ENCODE results near the gene KIF23. TPM values are rescaled to one million over a fixed set of nuclear protein-coding genes. Genes with fewer than 3 reads are reported as not detected.

KIF23 gene
- total RNA-seq, 2 experiments from 2014 or later = 45.4 to 47.0 TPM

DNA sequence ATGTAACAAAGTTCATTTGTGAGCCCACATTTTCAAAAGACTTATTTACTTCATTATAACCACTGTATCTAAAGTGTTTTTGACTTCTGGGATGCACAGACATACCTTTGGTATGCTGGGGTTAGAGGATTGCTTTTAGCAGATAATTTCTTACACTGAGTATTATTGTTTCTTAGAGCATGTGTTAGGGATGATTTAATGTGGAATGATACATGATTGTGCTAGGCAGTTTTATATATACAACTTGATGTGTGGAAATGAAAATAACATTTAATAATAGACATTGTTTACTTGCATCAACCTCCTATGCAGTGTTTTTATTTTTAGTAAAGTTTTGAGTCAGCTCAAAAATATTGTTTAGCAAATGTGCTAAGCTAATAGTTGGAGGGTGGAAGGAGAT, 3.4 kb downstream of the KIF23 start:
- no peak overlapping the region for H3K27ac Mint-ChIP-seq
- H3K4me1 Mint-ChIP-seq (ENCODE audit: low read depth) = peaks cover 12% of the 10 kb centered on the region
- ChIA-PET POLR2A (interaction anchor here (1.0 to 1.2 kb wide), 4 partner anchors 13 to 40 kb away, joined by 3 to 6 read pairs (median 4); partner anchors contain the start of gene RPLP1), CTCF (interaction anchor here (1.3 to 1.9 kb wide), 3 partner anchors 14 to 35 kb away, joined by 4 to 5 read pairs (median 4); partner anchors contain the start of gene RPLP1)
- DNase-seq (no peak), ATAC-seq (no peak)
- TF ChIP-seq, protein P1, sequence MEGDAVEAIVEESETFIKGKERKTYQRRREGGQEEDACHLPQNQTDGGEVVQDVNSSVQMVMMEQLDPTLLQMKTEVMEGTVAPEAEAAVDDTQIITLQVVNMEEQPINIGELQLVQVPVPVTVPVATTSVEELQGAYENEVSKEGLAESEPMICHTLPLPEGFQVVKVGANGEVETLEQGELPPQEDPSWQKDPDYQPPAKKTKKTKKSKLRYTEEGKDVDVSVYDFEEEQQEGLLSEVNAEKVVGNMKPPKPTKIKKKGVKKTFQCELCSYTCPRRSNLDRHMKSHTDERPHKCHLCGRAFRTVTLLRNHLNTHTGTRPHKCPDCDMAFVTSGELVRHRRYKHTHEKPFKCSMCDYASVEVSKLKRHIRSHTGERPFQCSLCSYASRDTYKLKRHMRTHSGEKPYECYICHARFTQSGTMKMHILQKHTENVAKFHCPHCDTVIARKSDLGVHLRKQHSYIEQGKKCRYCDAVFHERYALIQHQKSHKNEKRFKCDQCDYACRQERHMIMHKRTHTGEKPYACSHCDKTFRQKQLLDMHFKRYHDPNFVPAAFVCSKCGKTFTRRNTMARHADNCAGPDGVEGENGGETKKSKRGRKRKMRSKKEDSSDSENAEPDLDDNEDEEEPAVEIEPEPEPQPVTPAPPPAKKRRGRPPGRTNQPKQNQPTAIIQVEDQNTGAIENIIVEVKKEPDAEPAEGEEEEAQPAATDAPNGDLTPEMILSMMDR (IDR thresholded peaks at IDR 0.05) = no peak
- H3K9me3 Mint-ChIP-seq = no peaks in the 10 kb centered on the region
- no peak overlapping the region for H3K4me3 Mint-ChIP-seq
- peaks cover 41% of the 10 kb centered on the region for H3K36me3 Mint-ChIP-seq (ENCODE audit: low read depth)
- peaks cover 6% of the 10 kb centered on the region for H3K27me3 Mint-ChIP-seq
- intact Hi-C loops (cut with micrococcal nuclease) = no loop called here

DNA sequence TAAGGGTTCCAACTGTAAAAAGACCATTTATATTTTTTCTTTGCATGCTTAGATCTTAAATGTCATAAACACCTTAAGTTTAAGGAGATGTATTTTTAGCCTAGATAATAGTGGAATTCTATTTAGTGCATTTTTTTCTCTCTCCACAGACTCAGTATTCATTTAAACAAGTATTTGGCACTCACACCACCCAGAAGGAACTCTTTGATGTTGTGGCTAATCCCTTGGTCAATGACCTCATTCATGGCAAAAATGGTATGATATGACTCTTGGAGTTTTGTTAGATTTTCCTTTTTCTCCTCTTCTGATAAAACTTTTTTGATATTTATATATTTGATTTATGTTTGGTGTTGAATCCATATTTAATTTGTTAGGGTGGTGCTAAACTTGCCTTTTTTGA, 7.3 kb downstream of the KIF23 start:
- H3K4me3 Mint-ChIP-seq = no peak overlapping the region
- no peak for ATAC-seq
- H3K27me3 Mint-ChIP-seq = no peaks in the 10 kb centered on the region
- ChIA-PET CTCF (no interaction called here), POLR2A (interaction anchor here (2.4 kb wide), 1 partner anchor 31 kb away, joined by 8 read pairs; the partner anchor contains the start of gene RPLP1)
- DNase-seq = no peak
- H3K9me3 Mint-ChIP-seq = no peaks in the 10 kb centered on the region
- TF ChIP-seq, protein P1 (IDR thresholded peaks at IDR 0.05) = no peak
- H3K27ac Mint-ChIP-seq = no peak overlapping the region
- H3K36me3 Mint-ChIP-seq (ENCODE audit: low read depth) = peaks cover 56% of the 10 kb centered on the region
- no peaks in the 10 kb centered on the region for H3K4me1 Mint-ChIP-seq (ENCODE audit: low read depth)
- intact Hi-C loops (cut with micrococcal nuclease) = no loop called here

DNA sequence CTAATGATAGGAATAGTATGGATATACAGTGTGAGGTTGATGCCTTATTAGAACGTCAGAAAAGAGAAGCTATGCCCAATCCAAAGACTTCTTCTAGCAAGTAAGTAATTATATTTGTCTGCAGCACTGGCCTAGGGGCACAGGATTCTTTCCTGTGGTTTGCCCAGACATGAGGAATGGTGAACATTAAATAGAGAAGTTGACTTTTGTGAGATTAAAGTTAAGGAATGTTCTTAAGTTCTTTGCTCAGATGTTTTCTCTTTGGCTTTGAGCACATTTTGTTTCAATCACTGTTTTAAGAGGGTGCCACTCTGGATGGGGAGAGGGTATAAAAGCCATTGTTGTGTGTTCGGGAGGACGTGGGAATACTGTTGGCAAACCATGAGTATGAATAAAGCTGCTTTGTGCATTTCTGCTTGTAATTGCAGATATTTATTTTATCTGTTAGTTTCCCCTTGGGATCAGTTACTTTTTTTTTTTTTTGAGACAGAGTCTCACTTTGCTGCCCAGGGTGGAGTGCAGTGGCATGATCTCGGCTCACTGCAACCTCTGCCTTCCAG, 8.3 kb downstream of the KIF23 start:
- Mint-ChIP-seq H3K27me3 (no peaks in the 10 kb centered on the region), H3K9me3 (no peaks in the 10 kb centered on the region), H3K27ac (no peak overlapping the region), H3K4me1 (ENCODE audit: low read depth) (no peaks in the 10 kb centered on the region), H3K36me3 (ENCODE audit: low read depth) (peaks cover 55% of the 10 kb centered on the region), H3K4me3 (no peak overlapping the region)
- DNase-seq (no peak), ATAC-seq (no peak)
- TF ChIP-seq, protein P1 (IDR thresholded peaks at IDR 0.05) = no peak
- ChIA-PET CTCF (no interaction called here), POLR2A (interaction anchor here (2.4 kb wide), 1 partner anchor 30 kb away, joined by 8 read pairs; the partner anchor contains the start of gene RPLP1)
- intact Hi-C loops (cut with micrococcal nuclease) = no loop called here

DNA sequence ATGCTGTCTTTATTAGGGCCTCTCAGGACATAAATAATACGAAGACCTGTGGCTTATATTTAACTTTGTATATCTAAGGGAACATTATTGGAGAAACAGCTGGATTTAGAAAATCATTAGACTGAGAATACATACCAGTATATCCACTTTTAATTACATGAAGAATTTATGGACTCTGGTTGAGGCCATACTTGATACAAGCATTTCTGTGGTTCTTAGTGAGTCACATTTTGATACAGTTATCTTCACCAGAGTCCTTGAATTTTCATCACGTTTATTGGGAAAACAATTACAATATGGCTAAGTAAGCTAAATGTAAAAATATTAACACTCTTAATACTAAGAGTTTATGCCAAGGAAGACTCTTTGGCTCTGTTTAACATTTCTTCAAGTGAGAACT, 9.9 kb downstream of the KIF23 start:
- no peak for DNase-seq
- ATAC-seq = no peak
- ChIA-PET CTCF (interaction anchor here (1.2 kb wide), 1 partner anchor 28 kb away, joined by 3 read pairs; no protein-coding TSS in a partner anchor), POLR2A (interaction anchor here (1.0 kb wide), 1 partner anchor 120 kb away, joined by 3 read pairs; no protein-coding TSS in a partner anchor)
- H3K9me3 Mint-ChIP-seq = no peaks in the 10 kb centered on the region
- no peak overlapping the region for H3K4me3 Mint-ChIP-seq
- H3K4me1 Mint-ChIP-seq (ENCODE audit: low read depth) = no peaks in the 10 kb centered on the region
- no peaks in the 10 kb centered on the region for H3K27me3 Mint-ChIP-seq
- intact Hi-C loops (cut with micrococcal nuclease) = no loop called here
- TF ChIP-seq, protein P1 (IDR thresholded peaks at IDR 0.05) = no peak
- peaks cover 54% of the 10 kb centered on the region for H3K36me3 Mint-ChIP-seq (ENCODE audit: low read depth)
- no peak overlapping the region for H3K27ac Mint-ChIP-seq

DNA sequence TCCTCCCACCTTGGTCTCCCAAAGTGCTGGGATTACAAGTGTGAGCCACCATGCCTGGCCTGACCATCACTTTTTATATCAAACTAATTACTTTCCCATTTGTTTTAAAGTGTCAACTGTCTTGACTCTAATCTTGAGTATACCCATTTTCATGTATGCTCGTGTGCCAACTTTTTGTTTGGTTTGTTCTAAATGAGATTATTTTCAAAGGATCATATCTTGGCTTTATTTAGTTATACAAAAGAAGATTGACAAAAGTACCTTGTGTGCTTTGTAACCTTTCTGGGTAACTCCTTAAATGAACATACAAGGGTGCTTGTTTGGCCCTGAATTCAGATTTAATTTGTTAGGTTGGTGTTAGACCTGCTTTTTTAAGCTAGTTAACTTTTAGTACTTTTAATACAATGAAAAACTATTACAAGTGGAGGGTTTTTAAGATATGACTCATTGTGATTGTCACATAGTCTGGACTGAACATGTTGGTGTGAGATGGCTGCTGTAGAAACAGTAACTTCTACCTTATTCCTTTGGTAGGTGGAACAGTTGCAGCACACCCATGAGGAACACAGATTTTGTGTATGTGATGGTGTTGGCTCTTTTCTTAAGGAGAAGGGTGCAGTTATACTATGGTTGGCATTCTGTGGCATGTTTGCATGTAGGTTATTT, 10.7 kb downstream of the KIF23 start:
- Mint-ChIP-seq H3K4me1 (ENCODE audit: low read depth) (no peaks in the 10 kb centered on the region), H3K36me3 (ENCODE audit: low read depth) (peaks cover 54% of the 10 kb centered on the region), H3K4me3 (no peak overlapping the region), H3K27me3 (no peaks in the 10 kb centered on the region), H3K27ac (no peak overlapping the region), H3K9me3 (no peaks in the 10 kb centered on the region)
- ChIA-PET POLR2A (interaction anchor here (0.9 kb wide), 1 partner anchor 9 kb away, joined by 4 read pairs; no protein-coding TSS in a partner anchor), CTCF (no interaction called here)
- intact Hi-C loops (cut with micrococcal nuclease) = no loop called here
- ATAC-seq = no peak
- TF ChIP-seq, protein P1 (IDR thresholded peaks at IDR 0.05) = no peak
- no peak for DNase-seq
